Measurements from ENCODE around the gene MATK. TPM values are rescaled to one million over a fixed set of nuclear protein-coding genes. Genes with fewer than 3 reads are reported as not detected.
"Not testable (repeated sequence)": the region's sequence is repeated elsewhere in the genome, so short reads cannot be mapped to it uniquely, and the experiment has no call there.

The MATK gene
- total RNA-seq, 2 donors from 2014 or later = 5.7 to 5.8 TPM

DNA sequence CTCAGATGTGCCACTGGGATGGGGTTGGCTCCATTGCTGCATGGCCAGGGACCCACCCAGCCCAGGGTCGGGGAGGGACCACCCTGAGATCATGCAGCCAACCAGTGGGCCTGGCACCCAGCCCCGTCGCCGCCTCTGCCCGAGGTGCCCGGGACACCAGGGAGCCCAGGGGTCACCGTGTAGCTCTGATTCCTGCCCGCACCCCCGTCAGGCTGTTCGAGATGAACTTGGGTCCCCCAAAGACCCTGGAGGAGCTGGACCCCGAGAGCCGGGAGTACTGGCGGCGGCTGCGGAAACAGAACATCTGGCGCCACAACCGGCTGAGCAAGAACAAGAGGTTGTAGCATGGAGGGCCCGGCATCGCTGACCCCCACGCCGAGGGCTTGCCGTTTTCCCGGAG lies 19.1 kb downstream of the MATK start:
- whole genome bisulfite sequencing, 2 experiments (ENCODE audit: insufficient coverage in 1 of 2, insufficient read length in 1 of 2) = 93 to 94% methylated on average over 12 to 23 of the region's 23 CpGs
- no peaks in the 10 kb centered on the region for H3K27me3 ChIP-seq (ENCODE audit: control insufficient read depth, insufficient read depth, low read length, poor library complexity, severe bottlenecking)
- no peak overlapping the region for H3K4me3 Mint-ChIP-seq
- no peak overlapping the region for H3K4me3 ChIP-seq (ENCODE audit: low read length)
- TF ChIP-seq, protein P1, sequence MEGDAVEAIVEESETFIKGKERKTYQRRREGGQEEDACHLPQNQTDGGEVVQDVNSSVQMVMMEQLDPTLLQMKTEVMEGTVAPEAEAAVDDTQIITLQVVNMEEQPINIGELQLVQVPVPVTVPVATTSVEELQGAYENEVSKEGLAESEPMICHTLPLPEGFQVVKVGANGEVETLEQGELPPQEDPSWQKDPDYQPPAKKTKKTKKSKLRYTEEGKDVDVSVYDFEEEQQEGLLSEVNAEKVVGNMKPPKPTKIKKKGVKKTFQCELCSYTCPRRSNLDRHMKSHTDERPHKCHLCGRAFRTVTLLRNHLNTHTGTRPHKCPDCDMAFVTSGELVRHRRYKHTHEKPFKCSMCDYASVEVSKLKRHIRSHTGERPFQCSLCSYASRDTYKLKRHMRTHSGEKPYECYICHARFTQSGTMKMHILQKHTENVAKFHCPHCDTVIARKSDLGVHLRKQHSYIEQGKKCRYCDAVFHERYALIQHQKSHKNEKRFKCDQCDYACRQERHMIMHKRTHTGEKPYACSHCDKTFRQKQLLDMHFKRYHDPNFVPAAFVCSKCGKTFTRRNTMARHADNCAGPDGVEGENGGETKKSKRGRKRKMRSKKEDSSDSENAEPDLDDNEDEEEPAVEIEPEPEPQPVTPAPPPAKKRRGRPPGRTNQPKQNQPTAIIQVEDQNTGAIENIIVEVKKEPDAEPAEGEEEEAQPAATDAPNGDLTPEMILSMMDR (conservative IDR thresholded peaks at IDR 0.05) = no peak
- no peaks in the 10 kb centered on the region for H3K9me3 Mint-ChIP-seq
- H3K36me3 Mint-ChIP-seq (ENCODE audit: low read depth) = peaks cover 10% of the 10 kb centered on the region
- H3K27ac Mint-ChIP-seq = no peak overlapping the region
- H3K27me3 Mint-ChIP-seq (ENCODE audit: insufficient read depth) = no peaks in the 10 kb centered on the region
- no peaks in the 10 kb centered on the region for H3K36me3 ChIP-seq (ENCODE audit: control insufficient read depth, insufficient read depth, low read length)
- DNase-seq = no peak
- H3K9ac ChIP-seq (ENCODE audit: extremely low read depth, low read length, poor library complexity, severe bottlenecking) = no peak overlapping the region
- no peaks in the 10 kb centered on the region for H3K4me1 Mint-ChIP-seq
- H3K4me1 ChIP-seq (ENCODE audit: control insufficient read depth, insufficient read depth, low read length) = no peaks in the 10 kb centered on the region
- H3K9me3 ChIP-seq (ENCODE audit: control insufficient read depth, low read length) = no peaks in the 10 kb centered on the region
- no peak overlapping the region for H3K27ac ChIP-seq (ENCODE audit: low read depth, low read length)

DNA sequence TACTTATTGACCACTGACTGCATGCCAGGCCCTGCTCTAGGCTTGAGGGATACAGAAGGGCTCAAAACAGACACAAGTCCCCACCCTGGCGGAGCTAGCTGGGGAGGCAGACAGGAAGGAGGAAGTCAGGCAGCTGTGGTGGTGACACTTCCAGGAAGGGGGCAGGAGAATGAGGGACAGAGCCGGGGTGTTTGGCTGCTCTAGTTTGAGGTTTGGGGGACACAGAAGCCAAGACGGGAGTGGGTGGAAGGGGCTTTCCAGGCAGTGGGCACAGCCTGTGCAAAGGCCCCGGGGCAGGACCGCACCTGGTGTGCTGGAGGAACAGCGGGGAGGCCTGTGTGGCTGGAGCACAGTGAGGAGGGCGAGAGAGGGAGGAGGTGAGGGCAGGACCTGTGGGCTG lies 19.7 kb downstream of the MATK start:
- no peaks in the 10 kb centered on the region for H3K9me3 ChIP-seq (ENCODE audit: control insufficient read depth, low read length)
- H3K36me3 ChIP-seq (ENCODE audit: control insufficient read depth, insufficient read depth, low read length) = no peaks in the 10 kb centered on the region
- H3K4me3 ChIP-seq (ENCODE audit: low read length) = no peak overlapping the region
- TF ChIP-seq, protein P1 (conservative IDR thresholded peaks at IDR 0.05) = no peak
- DNase-seq = peak; percentile 32
- WGBS, 2 experiments (ENCODE audit: insufficient coverage in 1 of 2, insufficient read length in 1 of 2) = 83 to 100% methylated on average over 5 to 7 of the region's 7 CpGs
- H3K27me3 Mint-ChIP-seq (ENCODE audit: insufficient read depth) = no peaks in the 10 kb centered on the region
- H3K27ac Mint-ChIP-seq = no peak overlapping the region
- no peak overlapping the region for H3K9ac ChIP-seq (ENCODE audit: extremely low read depth, low read length, poor library complexity, severe bottlenecking)
- peaks cover 10% of the 10 kb centered on the region for H3K36me3 Mint-ChIP-seq (ENCODE audit: low read depth)
- no peaks in the 10 kb centered on the region for H3K4me1 Mint-ChIP-seq
- no peaks in the 10 kb centered on the region for H3K9me3 Mint-ChIP-seq
- H3K27ac ChIP-seq (ENCODE audit: low read depth, low read length) = no peak overlapping the region
- no peaks in the 10 kb centered on the region for H3K27me3 ChIP-seq (ENCODE audit: control insufficient read depth, insufficient read depth, low read length, poor library complexity, severe bottlenecking)
- no peak overlapping the region for H3K4me3 Mint-ChIP-seq
- H3K4me1 ChIP-seq (ENCODE audit: control insufficient read depth, insufficient read depth, low read length) = no peaks in the 10 kb centered on the region

DNA sequence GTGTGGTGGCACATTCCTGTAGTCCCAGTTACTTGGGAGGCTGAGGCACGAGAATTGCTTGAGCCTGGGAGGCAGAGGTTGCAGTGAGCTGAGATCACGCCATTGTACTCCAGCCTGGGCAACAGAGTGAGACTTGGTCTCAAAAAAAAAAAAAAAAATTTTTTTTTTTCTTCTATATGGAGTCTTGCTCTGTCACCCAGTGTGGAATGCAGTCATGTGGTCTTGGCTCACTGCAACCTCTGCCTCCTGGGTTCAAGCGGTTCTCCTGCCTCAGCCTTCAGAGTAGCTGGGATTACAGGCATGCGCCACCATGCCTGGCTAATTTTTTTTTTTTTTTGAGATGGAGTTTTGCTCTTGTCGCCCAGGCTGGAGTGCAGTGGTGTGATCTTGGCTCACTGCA lies 20.4 kb downstream of the MATK start:
- H3K36me3 Mint-ChIP-seq (ENCODE audit: low read depth) = peaks cover 10% of the 10 kb centered on the region
- H3K36me3 ChIP-seq (ENCODE audit: control insufficient read depth, insufficient read depth, low read length); H3K4me1 ChIP-seq (ENCODE audit: control insufficient read depth, insufficient read depth, low read length); DNase-seq; H3K27me3 Mint-ChIP-seq (ENCODE audit: insufficient read depth); H3K4me1 Mint-ChIP-seq; H3K9me3 ChIP-seq (ENCODE audit: control insufficient read depth, low read length); H3K4me3 Mint-ChIP-seq; H3K9me3 Mint-ChIP-seq; H3K4me3 ChIP-seq (ENCODE audit: low read length); H3K9ac ChIP-seq (ENCODE audit: extremely low read depth, low read length, poor library complexity, severe bottlenecking); H3K27ac ChIP-seq (ENCODE audit: low read depth, low read length); H3K27ac Mint-ChIP-seq; H3K27me3 ChIP-seq (ENCODE audit: control insufficient read depth, insufficient read depth, low read length, poor library complexity, severe bottlenecking): not testable (repeated sequence)
- 93 to 96% methylated on average over 3 to 5 of the region's 5 CpGs for WGBS, 2 experiments (ENCODE audit: insufficient coverage in 1 of 2, insufficient read length in 1 of 2)

DNA sequence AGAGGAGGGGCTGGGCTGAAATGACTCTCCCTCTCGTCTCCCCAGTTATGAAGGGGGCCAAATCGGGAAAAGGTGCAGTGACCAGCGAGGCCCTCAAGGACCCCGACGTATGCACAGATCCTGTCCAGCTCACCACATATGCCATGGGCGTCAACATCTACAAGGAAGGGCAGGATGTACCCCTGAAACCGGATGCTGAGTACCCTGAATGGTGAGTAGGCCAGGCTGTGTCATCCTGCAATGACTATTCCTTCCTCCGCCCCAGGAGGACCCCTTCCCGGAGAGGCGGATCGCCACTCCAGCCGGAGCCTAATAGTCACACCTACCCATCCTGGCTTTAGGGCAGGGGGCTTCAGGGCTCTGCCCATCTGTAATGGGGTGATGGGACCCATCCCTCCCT lies 21.1 kb downstream of the MATK start:
- TF ChIP-seq, protein P1 (conservative IDR thresholded peaks at IDR 0.05) = no peak
- H3K9ac ChIP-seq (ENCODE audit: extremely low read depth, low read length, poor library complexity, severe bottlenecking) = no peak overlapping the region
- WGBS, 2 experiments (ENCODE audit: insufficient coverage in 1 of 2, insufficient read length in 1 of 2) = 91 to 95% methylated on average over 12 of the region's 12 CpGs
- H3K4me1 ChIP-seq (ENCODE audit: control insufficient read depth, insufficient read depth, low read length) = no peaks in the 10 kb centered on the region
- peaks cover 10% of the 10 kb centered on the region for H3K36me3 Mint-ChIP-seq (ENCODE audit: low read depth)
- no peaks in the 10 kb centered on the region for H3K36me3 ChIP-seq (ENCODE audit: control insufficient read depth, insufficient read depth, low read length)
- no peaks in the 10 kb centered on the region for H3K27me3 Mint-ChIP-seq (ENCODE audit: insufficient read depth)
- H3K27ac Mint-ChIP-seq = no peak overlapping the region
- no peak overlapping the region for H3K4me3 ChIP-seq (ENCODE audit: low read length)
- no peaks in the 10 kb centered on the region for H3K27me3 ChIP-seq (ENCODE audit: control insufficient read depth, insufficient read depth, low read length, poor library complexity, severe bottlenecking)
- H3K4me1 Mint-ChIP-seq = no peaks in the 10 kb centered on the region
- no peaks in the 10 kb centered on the region for H3K9me3 ChIP-seq (ENCODE audit: control insufficient read depth, low read length)
- peak; percentile 40 for DNase-seq
- H3K27ac ChIP-seq (ENCODE audit: low read depth, low read length) = no peak overlapping the region
- H3K4me3 Mint-ChIP-seq = no peak overlapping the region
- no peaks in the 10 kb centered on the region for H3K9me3 Mint-ChIP-seq
